B cell (primary cell): ENCODE measurements around the gene IL1R1. TPM values are rescaled to one million over a fixed set of nuclear protein-coding genes. Genes with fewer than 3 reads are reported as not detected.

ENCODE experiments used
- ATAC-seq: fragments of 200-7000 bp; cut with Tn5 transposase; one replicate; pipeline ENCODE4 v1.10.0; 2021; ENCODE audit warnings: low read depth, mild to moderate bottlenecking, moderate number of reproducible peaks, moderate library complexity
- CTCF ChIA-PET: fragments of 350-600 bp; sonication (Branson Sonifier 250); formaldehyde crosslinking; loops from one replicate; lab custom pipeline; 2021; ENCODE audit warnings: antibody characterized with exemption, inconsistent platforms; lab: Charles Lee
- POLR2A ChIA-PET: fragments of 350-600 bp; sonication (Branson Sonifier 250); formaldehyde crosslinking; loops from one replicate; lab custom pipeline; 2021; ENCODE audit warnings: antibody characterized with exemption; lab: Charles Lee
- DNase-seq: peaks from one replicate; pipeline ENCODE4 v3.0.0; 2013
- H2AFZ ChIP-seq: 2 replicates; pipeline ENCODE4 v1.6.1; 2012; ENCODE audit warnings: mild to moderate bottlenecking, low read depth, low read length; ENCODE audit not compliant: insufficient read depth, poor library complexity, severe bottlenecking
- H3K27ac ChIP-seq, 2 donors: 1 replicate in 1 of 2; 2 replicates in 1 of 2; pipeline ENCODE4 v1.5.1; 2012 to 2013; ENCODE audit warnings: low read length in 2 of 2, mild to moderate bottlenecking in 2 of 2, moderate library complexity in 1 of 2
- H3K27me3 ChIP-seq, 4 experiments: fragments of 200-600 bp in 1 of 4; sonication (generic) in 1 of 4; replicated peaks in 1 of 4; 1 replicate in 2 of 4; 2 replicates in 2 of 4; pipeline versions ENCODE4 v1.6.1 to v1.7.0; 2013 to 2016; ENCODE audit warnings: low read length in 3 of 4, mild to moderate bottlenecking in 2 of 4, mixed read lengths in 1 of 4, moderate library complexity in 1 of 4; ENCODE audit not compliant: insufficient read depth in 4 of 4, control insufficient read depth in 3 of 4; ENCODE audit errors: control extremely low read depth in 1 of 4
- H3K36me3 ChIP-seq, 2 experiments: replicated peaks in 1 of 2; 1 replicate in 1 of 2; 2 replicates in 1 of 2; pipeline versions ENCODE4 v1.6.1 to v1.7.1; 2013; ENCODE audit warnings: low read length in 1 of 2; ENCODE audit not compliant: insufficient read depth in 2 of 2, control insufficient read depth in 1 of 2; ENCODE audit errors: control extremely low read depth in 1 of 2, extremely low read depth in 1 of 2
- H3K4me1 ChIP-seq, 2 donors: fragments of 200-600 bp in 1 of 2; sonication (generic) in 1 of 2; 1 replicate in 1 of 2; 2 replicates in 1 of 2; pipeline versions ENCODE4 v1.5.1 to v1.6.1; 2013 to 2017; ENCODE audit warnings: low read length in 2 of 2; ENCODE audit not compliant: control insufficient read depth in 2 of 2, insufficient read depth in 2 of 2
- H3K4me2 ChIP-seq: replicated peaks from 2 replicates; pipeline ENCODE3; 2012; ENCODE audit warnings: mild to moderate bottlenecking, low read depth, low read length; ENCODE audit not compliant: poor library complexity, severe bottlenecking
- H3K4me3 ChIP-seq, 5 experiments: fragments of 200-600 bp in 1 of 5; sonication (generic) in 1 of 5; 1 replicate in 3 of 5; 2 replicates in 2 of 5; pipeline versions ENCODE4 v1.5.1 to v1.7.0; 2011 to 2016; ENCODE audit warnings: low read length in 4 of 5, mild to moderate bottlenecking in 4 of 5, low read depth in 2 of 5, control low read depth in 1 of 5, moderate library complexity in 1 of 5; ENCODE audit not compliant: insufficient read depth in 1 of 5; ENCODE audit errors: control extremely low read depth in 1 of 5, extremely low read depth in 1 of 5
- H3K79me2 ChIP-seq: fragments of 200-600 bp; sonication (generic); one replicate; pipeline ENCODE4 v1.6.0; 2016; ENCODE audit warnings: low read length; ENCODE audit not compliant: control insufficient read depth, insufficient read depth
- H3K9ac ChIP-seq: fragments of 200-600 bp; sonication (generic); 2 replicates; pipeline ENCODE4 v1.6.1; 2017; ENCODE audit warnings: mild to moderate bottlenecking, low read length, moderate library complexity
- H3K9me3 ChIP-seq, 3 donors: one replicate each; pipeline versions ENCODE4 v1.6.1 to v1.7.1; 2013; ENCODE audit warnings: low read length in 2 of 3; ENCODE audit not compliant: control insufficient read depth in 2 of 3, insufficient read depth in 1 of 3; ENCODE audit errors: control extremely low read depth in 1 of 3
- H4K20me1 ChIP-seq: 2 replicates; pipeline ENCODE4 v1.6.0; 2012; ENCODE audit warnings: mild to moderate bottlenecking, low read length; ENCODE audit not compliant: insufficient read depth, control insufficient read depth, poor library complexity, severe bottlenecking
- H3K27ac Mint-ChIP-seq: one replicate; pipeline ENCODE4 v1.8.0; 2021; ENCODE audit warnings: mixed read lengths
- H3K27me3 Mint-ChIP-seq: one replicate; pipeline ENCODE4 v1.8.0; 2021; ENCODE audit warnings: mixed read lengths
- H3K4me1 Mint-ChIP-seq: one replicate; pipeline ENCODE4 v1.8.0; 2021; ENCODE audit warnings: mixed read lengths
- H3K4me3 Mint-ChIP-seq: one replicate; pipeline ENCODE4 v1.8.0; 2021; ENCODE audit warnings: mixed read lengths
- H3K9me3 Mint-ChIP-seq: one replicate; pipeline ENCODE4 v1.8.0; 2022; ENCODE audit warnings: mixed read lengths; ENCODE audit not compliant: insufficient read depth
- CTCF ChIP-seq: fragments of 200-600 bp; IDR thresholded peaks from one replicate; pipeline ENCODE4 v1.8.0; 2022; ENCODE audit warnings: antibody characterized with exemption, mild to moderate bottlenecking
- EZH2 ChIP-seq: IDR thresholded peaks from 2 replicates; pipeline ENCODE4 v1.6.1; 2012; ENCODE audit warnings: borderline replicate concordance, low read depth, mild to moderate bottlenecking, moderate library complexity, low read length; ENCODE audit not compliant: insufficient read depth, poor library complexity, severe bottlenecking
- WGBS: methylation state at CpG from one replicate; pipeline ENCODE4 v1.1.5; 2013; ENCODE audit warnings: missing lambda C conversion rate; ENCODE audit not compliant: insufficient coverage; 5-methylcytosine and 5-hydroxymethylcytosine counted together
- intact Hi-C: fragments of 100-400 bp; cut with micrococcal nuclease; formaldehyde crosslinking; loops from one replicate; pipeline ENCODE4 v1.10.0; 2022
- polyA plus RNA-seq: library from polyadenylated mRNA; depleted of rRNA; stranded (reverse); fragments of >200 nt; gene quantifications from 2 replicates; pipeline ENCODE4 v1.2.3, GENCODE V29; 2012
- total RNA-seq, 2 donors: library from RNA; stranded (reverse); fragments of 120-200 nt in 1 of 2; gene quantifications; 1 replicate in 1 of 2; 2 replicates in 1 of 2; pipeline versions ENCODE4 v1.2.3 to v1.2.4, GENCODE V29; 2013 to 2022

The IL1R1 gene
- total and polyA plus RNA-seq, 2 donors (not counting 1 experiment from before 2014, with no cell fraction given) = not detected

GRCh38 chr2:102137138-102137537, 5.4 kb upstream of the IL1R1 start:
- POLR2A ChIA-PET = no interaction called here

GRCh38 chr2:102138331-102138730, 4.2 kb upstream of the IL1R1 start:
- WGBS = 0% methylated on average over 1 of the region's 4 CpGs
- DNase-seq = no peak
- Histone ChIP-seq H3K9me3 (peaks cover 0 to 8% (median 0%) of the 10 kb centered on the region in 3 donors), H3K4me3 (no peak overlapping the region), H3K27me3 (peaks cover 0 to 13% (median 5%) of the 10 kb centered on the region in 4 experiments), H3K79me2 (no peaks in the 10 kb centered on the region), H4K20me1 (no peaks in the 10 kb centered on the region), H2AFZ (no peak overlapping the region), H3K27ac (no peak overlapping the region), H3K4me2 (no peak overlapping the region), H3K9ac (no peak overlapping the region), H3K4me1 (peaks cover 0 to 5% of the 10 kb centered on the region in 2 donors), H3K36me3 (no peaks in the 10 kb centered on the region)
- ChIA-PET POLR2A (no interaction called here), CTCF (no interaction called here)
- H3K9me3 Mint-ChIP-seq = no peaks in the 10 kb centered on the region
- peaks cover 35% of the 10 kb centered on the region for H3K27me3 Mint-ChIP-seq
- no peak for TF ChIP-seq EZH2
- no peak for TF ChIP-seq CTCF
- no peak overlapping the region for H3K4me3 Mint-ChIP-seq
- intact Hi-C loops = no loop called here
- peaks cover 3% of the 10 kb centered on the region for H3K4me1 Mint-ChIP-seq
- no peak overlapping the region for H3K27ac Mint-ChIP-seq
- no peak for ATAC-seq

More at GRCh38 chr2:102137138-102137537, 5.4 kb upstream of the IL1R1 start:
- ATAC-seq = no peak
- Histone ChIP-seq H3K27ac (no peak overlapping the region), H3K79me2 (no peaks in the 10 kb centered on the region), H3K9me3 (peaks cover 0 to under 1% (median 0%) of the 10 kb centered on the region in 3 donors), H3K9ac (no peak overlapping the region), H2AFZ (no peak overlapping the region), H3K4me3 (no peak overlapping the region), H3K4me2 (no peak overlapping the region), H3K27me3 (peaks cover 0 to 7% (median 0%) of the 10 kb centered on the region in 4 experiments), H3K4me1 (no peaks in the 10 kb centered on the region), H4K20me1 (no peaks in the 10 kb centered on the region), H3K36me3 (no peaks in the 10 kb centered on the region)
- no peaks in the 10 kb centered on the region for H3K4me1 Mint-ChIP-seq
- H3K4me3 Mint-ChIP-seq = no peak overlapping the region
- CTCF ChIA-PET = no interaction called here
- no peak overlapping the region for H3K27ac Mint-ChIP-seq
- WGBS = 67% methylated on average over 2 of the region's 2 CpGs
- intact Hi-C loops = no loop called here
- H3K9me3 Mint-ChIP-seq = no peaks in the 10 kb centered on the region
- DNase-seq = no peak
- H3K27me3 Mint-ChIP-seq = peaks cover 28% of the 10 kb centered on the region
- TF ChIP-seq CTCF (no peak), EZH2 (no peak)
